Activated CD8-positive, alpha-beta T cell treated with anti-CD3 and anti-CD28 coated beads for 36 hours (primary cell): ENCODE measurements around the gene CLPTM1L. TPM values are rescaled to one million over a fixed set of nuclear protein-coding genes. Genes with fewer than 3 reads are reported as not detected.
"Not testable (repeated sequence)": the region's sequence is repeated elsewhere in the genome, so short reads cannot be mapped to it uniquely, and the experiment has no call there.

Experiments used
- ATAC-seq: fragments of 200-7000 bp; cut with Tn5 transposase; one replicate; pipeline ENCODE4 v1.10.0; 2021; ENCODE audit warnings: mild to moderate bottlenecking, moderate library complexity
- CTCF ChIA-PET: fragments of 350-600 bp; sonication (Branson Sonifier 250); formaldehyde crosslinking; loops from one replicate; lab custom pipeline; 2021; ENCODE audit warnings: antibody characterized with exemption; lab: Charles Lee
- POLR2A ChIA-PET: fragments of 350-600 bp; sonication (Branson Sonifier 250); formaldehyde crosslinking; loops from one replicate; lab custom pipeline; 2021; ENCODE audit warnings: antibody characterized with exemption; lab: Charles Lee
- DNase-seq: peaks from one replicate; pipeline ENCODE4 v3.0.0-alpha.2; 2020
- H3K27ac Mint-ChIP-seq: one replicate; pipeline ENCODE4 v1.8.0; 2021; ENCODE audit warnings: mild to moderate bottlenecking, mixed read lengths
- H3K27me3 Mint-ChIP-seq: one replicate; pipeline ENCODE4 v1.8.0; 2021; ENCODE audit warnings: mixed read lengths
- H3K36me3 Mint-ChIP-seq: one replicate; pipeline ENCODE4 v1.8.0; 2021; ENCODE audit warnings: low read depth, mixed read lengths
- H3K4me1 Mint-ChIP-seq: one replicate; pipeline ENCODE4 v1.8.0; 2021; ENCODE audit warnings: low read depth, mixed read lengths
- H3K4me3 Mint-ChIP-seq: one replicate; pipeline ENCODE4 v1.8.0; 2021; ENCODE audit warnings: mild to moderate bottlenecking, moderate library complexity, mixed read lengths
- H3K9me3 Mint-ChIP-seq: one replicate; pipeline ENCODE4 v1.8.0; 2021; ENCODE audit warnings: mixed read lengths
- CTCF ChIP-seq: fragments of 200-600 bp; IDR thresholded peaks from one replicate; pipeline ENCODE4 v1.8.0; 2022; ENCODE audit warnings: antibody characterized with exemption, mild to moderate bottlenecking
- intact Hi-C: fragments of 100-400 bp; cut with micrococcal nuclease; formaldehyde crosslinking; loops from one replicate; pipeline ENCODE4 v1.10.0; 2022
- total RNA-seq, 2 experiments: library from RNA; stranded (reverse); gene quantifications; one replicate each; pipeline ENCODE4 v1.2.3, GENCODE V29; 2021

CLPTM1L gene
- total RNA-seq, 2 experiments from 2014 or later: 51.4 to 56.2 TPM

DNA sequence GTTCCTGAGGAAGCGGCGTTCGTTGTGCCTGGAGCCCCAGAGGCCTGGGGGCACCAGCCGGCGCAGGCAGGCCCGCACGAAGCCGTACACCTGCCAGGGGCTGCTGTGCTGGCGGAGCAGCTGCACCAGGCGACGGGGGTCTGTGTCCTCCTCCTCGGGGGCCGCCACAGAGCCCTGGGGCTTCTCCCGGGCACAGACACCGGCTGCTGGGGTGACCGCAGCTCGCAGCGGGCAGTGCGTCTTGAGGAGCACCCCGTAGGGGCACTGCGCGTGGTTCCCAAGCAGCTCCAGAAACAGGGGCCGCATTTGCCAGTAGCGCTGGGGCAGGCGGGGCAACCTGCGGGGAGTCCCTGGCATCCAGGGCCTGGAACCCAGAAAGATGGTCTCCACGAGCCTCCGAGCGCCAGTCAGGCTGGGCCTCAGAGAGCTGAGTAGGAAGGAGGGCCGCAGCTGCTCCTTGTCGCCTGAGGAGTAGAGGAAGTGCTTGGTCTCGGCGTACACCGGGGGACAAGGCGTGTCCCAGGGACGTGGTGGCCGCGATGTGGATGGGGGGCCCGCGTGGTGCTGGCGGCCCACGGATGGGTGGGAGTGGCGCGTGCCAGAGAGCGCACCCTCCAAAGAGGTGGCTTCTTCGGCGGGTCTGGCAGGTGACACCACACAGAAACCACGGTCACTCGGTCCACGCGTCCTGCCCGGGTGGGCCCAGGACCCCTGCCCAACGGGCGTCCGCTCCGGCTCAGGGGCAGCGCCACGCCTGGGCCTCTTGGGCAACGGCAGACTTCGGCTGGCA, 51.3 kb downstream of the CLPTM1L start:
- no peak for TF ChIP-seq CTCF
- intact Hi-C loops: no loop called here
- ATAC-seq (no peak), DNase-seq (no peak)
- CTCF ChIA-PET: no interaction called here
- Mint-ChIP-seq H3K36me3 (peaks cover 9% of the 10 kb centered on the region), H3K4me1 (peaks cover 6% of the 10 kb centered on the region), H3K27ac (no peak overlapping the region), H3K27me3 (no peaks in the 10 kb centered on the region), H3K4me3 (peak overlapping the region; percentile 47), H3K9me3 (no peaks in the 10 kb centered on the region)
- POLR2A ChIA-PET: interaction anchor here (1.3 to 1.6 kb wide), 3 partner anchors 22 to 52 kb away, joined by 3 to 4 read pairs (median 3); no protein-coding TSS in a partner anchor

GRCh38 chr5:1292846-1293415, 52.0 kb downstream of the CLPTM1L start:
- DNase-seq: no peak
- Mint-ChIP-seq H3K9me3 (no peaks in the 10 kb centered on the region), H3K4me3 (peak overlapping the region; percentile 17), H3K4me1 (peaks cover 6% of the 10 kb centered on the region), H3K27ac (no peak overlapping the region), H3K36me3 (peaks cover 16% of the 10 kb centered on the region), H3K27me3 (no peaks in the 10 kb centered on the region)
- intact Hi-C loops: no loop called here
- ChIA-PET POLR2A (no interaction called here), CTCF (no interaction called here)
- no peak for ATAC-seq
- TF ChIP-seq CTCF: no peak

GRCh38 chr5:1292139-1292538, 52.8 kb downstream of the CLPTM1L start:
- Mint-ChIP-seq H3K36me3 (peaks cover 17% of the 10 kb centered on the region), H3K4me3 (peak overlapping the region; percentile 14), H3K9me3 (no peaks in the 10 kb centered on the region), H3K27me3 (no peaks in the 10 kb centered on the region), H3K4me1 (peaks cover 6% of the 10 kb centered on the region), H3K27ac (no peak overlapping the region)
- no peak for TF ChIP-seq CTCF
- no peak for DNase-seq
- intact Hi-C loops: no loop called here
- POLR2A ChIA-PET: no interaction called here
- CTCF ChIA-PET: no interaction called here
- no peak for ATAC-seq

- H3K4me1 Mint-ChIP-seq: peaks cover 6% of the 10 kb centered on the region
- no peak for ATAC-seq
- H3K27ac Mint-ChIP-seq: no peak overlapping the region
- DNase-seq: no peak
- H3K27me3 Mint-ChIP-seq: no peaks in the 10 kb centered on the region
- TF ChIP-seq CTCF: no peak
- intact Hi-C loops: no loop called here
- peak overlapping the region; percentile 14 for H3K4me3 Mint-ChIP-seq
- peaks cover 17% of the 10 kb centered on the region for H3K36me3 Mint-ChIP-seq
- no peaks in the 10 kb centered on the region for H3K9me3 Mint-ChIP-seq
- CTCF ChIA-PET: no interaction called here
- POLR2A ChIA-PET: no interaction called here
Measured at GRCh38 chr5:1291611-1292080, 53.3 kb downstream of the CLPTM1L start.

DNA sequence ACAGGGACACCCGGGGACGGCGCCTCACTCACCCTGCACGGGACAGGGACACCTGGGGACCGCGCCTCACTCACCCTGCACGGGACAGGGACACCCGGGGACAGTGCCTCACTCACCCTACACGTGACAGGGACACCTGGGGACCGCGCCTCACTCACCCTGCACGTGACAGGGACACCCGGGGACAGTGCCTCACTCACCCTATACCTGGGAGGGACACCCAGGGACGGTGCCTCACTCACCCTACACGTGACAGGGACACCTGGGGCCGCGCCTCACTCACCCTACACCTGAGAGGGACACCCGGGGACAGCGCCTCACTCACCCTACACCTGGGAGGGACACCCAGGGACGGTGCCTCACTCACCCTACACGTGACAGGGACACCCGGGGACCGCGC, 53.9 kb downstream of the CLPTM1L start:
- H3K9me3 Mint-ChIP-seq, DNase-seq, H3K4me3 Mint-ChIP-seq, CTCF ChIA-PET, POLR2A ChIA-PET, intact Hi-C loops, H3K27ac Mint-ChIP-seq, H3K4me1 Mint-ChIP-seq, ATAC-seq, H3K27me3 Mint-ChIP-seq: not testable (repeated sequence)
- H3K36me3 Mint-ChIP-seq: peaks cover 18% of the 10 kb centered on the region

- H3K9me3 Mint-ChIP-seq, H3K4me3 Mint-ChIP-seq, H3K27ac Mint-ChIP-seq, H3K4me1 Mint-ChIP-seq, POLR2A ChIA-PET, H3K27me3 Mint-ChIP-seq, CTCF ChIA-PET, ATAC-seq, DNase-seq, intact Hi-C loops: not testable (repeated sequence)
- H3K36me3 Mint-ChIP-seq: peaks cover 18% of the 10 kb centered on the region
Measured at GRCh38 chr5:1289559-1289958, 55.3 kb downstream of the CLPTM1L start.
